KOPT-K1 (cell line): ENCODE results near the gene MYH11.
"Not testable (repeated sequence)": the region's sequence is repeated elsewhere in the genome, so short reads cannot be mapped to it uniquely, and the experiment has no call there.

Source experiments
- H3K27ac ChIP-seq: fragments of 200-600 bp; sonication (generic); 2 replicates; pipeline ENCODE4 v1.5.1; 2016; ENCODE audit warnings: antibody characterized with exemption, mild to moderate bottlenecking, low read depth, low read length; ENCODE audit not compliant: poor library complexity, severe bottlenecking
- H3K36me3 ChIP-seq: fragments of 200-600 bp; sonication (generic); 2 replicates; pipeline ENCODE4 v1.5.1; 2017; ENCODE audit warnings: antibody characterized with exemption, mild to moderate bottlenecking, low read length, moderate library complexity; ENCODE audit not compliant: insufficient read depth
- H3K9me3 ChIP-seq: fragments of 200-600 bp; sonication (generic); 2 replicates; pipeline ENCODE4 v1.5.1; 2017; ENCODE audit warnings: antibody characterized with exemption, low read length, mild to moderate bottlenecking; ENCODE audit not compliant: insufficient read depth, poor library complexity, severe bottlenecking

Gene MYH11

GRCh38 chr16:15858921-15859668, 2.3 kb upstream of the MYH11 start:
- Histone ChIP-seq H3K27ac (no peak overlapping the region), H3K36me3 (no peaks in the 10 kb centered on the region), H3K9me3 (no peaks in the 10 kb centered on the region)

- Histone ChIP-seq H3K27ac (no peak overlapping the region), H3K9me3 (no peaks in the 10 kb centered on the region), H3K36me3 (no peaks in the 10 kb centered on the region)
These were observed 1.1 kb upstream of the MYH11 start for GRCh38 chr16:15857724-15858560.

GRCh38 chr16:15856182-15856581, 646 bp downstream of the MYH11 start:
- Histone ChIP-seq H3K9me3 (no peaks in the 10 kb centered on the region), H3K36me3 (no peaks in the 10 kb centered on the region), H3K27ac (no peak overlapping the region)

GRCh38 chr16:15855704-15856003, 1.2 kb downstream of the MYH11 start:
- H3K36me3 ChIP-seq: no peaks in the 10 kb centered on the region
- H3K27ac ChIP-seq: no peak overlapping the region
- H3K9me3 ChIP-seq: no peaks in the 10 kb centered on the region

- Histone ChIP-seq H3K27ac (no peak overlapping the region), H3K36me3 (no peaks in the 10 kb centered on the region), H3K9me3 (no peaks in the 10 kb centered on the region)
These were observed 1.7 kb downstream of the MYH11 start for GRCh38 chr16:15854906-15855703.

- Histone ChIP-seq H3K27ac (no peak overlapping the region), H3K36me3 (no peaks in the 10 kb centered on the region), H3K9me3 (no peaks in the 10 kb centered on the region)
These were observed 2.8 kb downstream of the MYH11 start for GRCh38 chr16:15854061-15854460.

GRCh38 chr16:15853021-15853420, 3.8 kb downstream of the MYH11 start:
- Histone ChIP-seq H3K27ac (no peak overlapping the region), H3K9me3 (no peaks in the 10 kb centered on the region), H3K36me3 (no peaks in the 10 kb centered on the region)

GRCh38 chr16:15850555-15850954, 6.3 kb downstream of the MYH11 start:
- not testable (repeated sequence) for H3K9me3 ChIP-seq, H3K36me3 ChIP-seq, H3K27ac ChIP-seq

GRCh38 chr16:15849209-15849981, 7.4 kb downstream of the MYH11 start:
- Histone ChIP-seq H3K27ac (no peak overlapping the region), H3K36me3 (no peaks in the 10 kb centered on the region), H3K9me3 (no peaks in the 10 kb centered on the region)

GRCh38 chr16:15847611-15848175, 9.1 kb downstream of the MYH11 start:
- no peaks in the 10 kb centered on the region for H3K9me3 ChIP-seq
- H3K27ac ChIP-seq: no peak overlapping the region
- no peaks in the 10 kb centered on the region for H3K36me3 ChIP-seq

- Histone ChIP-seq H3K36me3 (no peaks in the 10 kb centered on the region), H3K9me3 (no peaks in the 10 kb centered on the region), H3K27ac (no peak overlapping the region)
These were observed 10.3 kb downstream of the MYH11 start for GRCh38 chr16:15846510-15846909.

- Histone ChIP-seq H3K36me3 (no peaks in the 10 kb centered on the region), H3K27ac (no peak overlapping the region), H3K9me3 (no peaks in the 10 kb centered on the region)
These were observed 13.1 kb downstream of the MYH11 start for GRCh38 chr16:15843635-15844279.

- not testable (repeated sequence) for H3K27ac ChIP-seq, H3K36me3 ChIP-seq, H3K9me3 ChIP-seq
These were observed 17.6 kb downstream of the MYH11 start for GRCh38 chr16:15839204-15839603.

- Histone ChIP-seq H3K9me3 (no peaks in the 10 kb centered on the region), H3K36me3 (no peaks in the 10 kb centered on the region), H3K27ac (no peak overlapping the region)
These were observed 19.1 kb downstream of the MYH11 start for GRCh38 chr16:15837761-15838160.
